GM21619 (cell line): ENCODE data around the gene KRT17.
"Not testable (repeated sequence)": the region's sequence is repeated elsewhere in the genome, so short reads cannot be mapped to it uniquely, and the experiment has no call there.

Experiments used
- ATAC-seq: cut with Tn5 transposase; IDR thresholded peaks from one replicate; pipeline ENCODE4 v1.9.1; 2021; ENCODE audit not compliant: unreplicated experiment

KRT17 gene

DNA sequence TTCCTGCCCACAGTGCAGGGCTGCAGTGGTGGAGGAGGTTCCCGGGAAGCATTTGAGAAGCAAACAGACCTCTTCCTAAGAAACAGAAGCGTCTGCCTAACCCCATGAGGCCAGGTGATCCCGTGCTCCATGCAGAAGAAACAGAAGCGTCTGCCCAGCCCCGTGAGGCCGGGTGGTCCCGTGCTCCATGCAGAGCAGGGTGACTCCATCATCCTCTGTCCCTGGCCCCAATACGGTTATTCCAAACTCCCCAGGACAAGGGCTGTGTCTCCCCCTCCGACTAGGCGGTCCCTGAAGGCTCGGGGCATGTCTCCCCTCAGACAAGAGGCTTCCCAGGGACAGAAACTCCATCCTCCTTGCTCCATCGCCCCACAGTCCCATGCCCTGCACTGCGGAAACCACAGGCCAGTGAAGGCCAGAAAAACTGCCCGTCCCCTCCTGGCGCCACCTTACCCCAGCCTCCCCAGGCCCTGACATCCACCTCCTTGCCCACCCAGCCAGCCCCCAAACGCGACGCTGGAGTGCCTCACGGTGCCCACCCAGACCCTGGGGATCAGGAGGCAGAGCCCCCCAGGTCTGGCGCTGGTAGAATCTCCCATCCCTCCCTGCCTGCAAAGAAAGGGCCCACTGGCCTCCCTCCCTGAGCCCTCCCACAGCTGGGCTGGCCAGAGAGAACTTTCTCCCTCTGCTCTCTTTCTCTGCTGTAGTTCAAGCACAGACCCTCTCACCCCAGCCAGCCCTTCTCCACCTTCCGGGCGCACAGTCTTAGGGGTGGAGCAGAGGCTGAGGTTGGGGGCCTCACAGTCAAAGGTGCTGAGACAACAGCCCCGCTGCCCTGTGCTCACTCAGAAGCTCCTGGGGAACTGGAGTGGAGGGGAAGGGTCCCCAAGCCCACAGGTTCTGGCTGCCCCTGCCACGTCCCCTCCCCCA, 30.6 kb upstream of the KRT17 start:
- no peak for ATAC-seq

DNA sequence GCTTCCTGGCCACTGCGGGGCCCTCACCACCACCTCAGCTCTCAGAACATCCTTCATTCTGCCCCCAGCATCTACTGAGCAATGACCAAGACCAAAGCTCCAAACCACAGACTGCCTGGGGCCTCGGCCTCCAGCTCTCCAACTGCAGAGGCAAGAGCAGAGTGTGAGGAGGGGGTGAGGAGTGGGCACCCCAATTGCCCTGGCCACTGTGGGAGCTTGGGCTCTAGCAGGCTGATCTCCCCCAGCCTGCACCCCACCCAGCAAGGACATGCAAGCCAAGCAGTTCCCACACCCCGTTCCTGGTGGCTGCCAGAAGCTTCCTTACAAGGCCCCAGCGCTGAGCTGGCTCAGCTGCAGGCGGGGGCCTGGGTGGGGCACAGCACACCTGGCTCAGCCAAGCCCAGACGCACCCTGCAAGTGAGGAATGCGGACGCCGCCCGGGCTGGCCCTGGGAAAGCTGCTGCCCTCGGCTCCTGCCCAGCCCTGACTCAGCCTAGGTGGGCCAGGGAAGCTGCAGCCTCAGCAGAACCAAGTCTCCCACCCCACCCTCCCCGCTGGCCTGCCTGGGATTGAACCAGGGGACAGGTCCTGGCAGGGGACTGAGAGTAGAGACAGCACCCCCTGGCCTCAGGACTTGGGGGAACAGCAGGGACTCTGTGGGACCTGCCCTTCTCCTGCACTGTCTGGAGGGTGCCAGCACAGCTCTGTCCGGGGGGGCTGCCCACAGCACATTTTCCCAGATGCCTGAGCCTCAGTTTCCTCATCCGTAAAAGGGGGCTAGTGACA, 29.7 kb upstream of the KRT17 start:
- no peak for ATAC-seq

DNA sequence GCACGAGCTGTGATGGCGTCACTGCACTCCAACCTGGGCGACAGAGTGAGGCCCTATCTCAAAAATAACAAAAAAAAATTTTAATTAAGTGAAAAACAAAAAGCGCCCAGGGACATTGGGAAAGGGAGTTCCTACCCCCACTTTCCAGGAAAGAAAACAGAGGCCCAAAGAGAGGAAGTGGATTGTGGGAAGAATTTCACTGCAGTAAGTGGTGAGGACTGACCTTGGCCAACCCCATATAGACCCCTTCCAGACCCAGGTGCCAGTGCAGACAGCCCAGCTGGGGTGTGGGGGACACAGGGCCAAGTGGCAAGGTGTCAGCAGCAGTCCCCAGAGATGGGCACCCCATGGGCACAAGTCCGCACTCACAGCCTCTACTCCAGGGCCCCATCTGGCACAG, 29.0 kb upstream of the KRT17 start:
- no peak for ATAC-seq

DNA sequence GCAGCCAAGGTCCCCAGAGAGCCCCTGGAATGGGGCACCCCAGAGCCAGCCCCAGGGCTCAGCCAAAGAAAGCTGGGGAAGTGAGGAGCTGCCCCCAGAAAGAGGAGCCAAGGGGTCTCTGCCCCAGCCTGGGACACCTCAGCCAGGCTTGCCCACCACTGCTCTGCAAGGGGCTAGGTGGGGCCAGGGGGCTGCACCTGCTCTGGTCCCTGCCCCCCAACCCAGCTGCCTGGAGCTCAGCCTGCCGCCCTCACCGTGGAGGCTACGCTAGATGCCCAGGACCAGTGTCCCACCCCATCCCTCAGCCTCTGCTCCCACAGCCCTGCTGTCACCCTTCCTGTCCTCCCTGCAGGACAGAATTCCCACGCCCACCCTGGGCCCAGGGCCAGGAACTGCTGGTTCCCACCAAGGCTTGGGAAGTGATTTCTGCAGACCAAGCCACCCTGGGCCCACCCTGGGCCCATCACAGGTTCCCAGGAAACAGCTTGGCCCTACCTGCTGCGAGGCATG, 28.1 kb upstream of the KRT17 start:
- ATAC-seq, result no peak

DNA sequence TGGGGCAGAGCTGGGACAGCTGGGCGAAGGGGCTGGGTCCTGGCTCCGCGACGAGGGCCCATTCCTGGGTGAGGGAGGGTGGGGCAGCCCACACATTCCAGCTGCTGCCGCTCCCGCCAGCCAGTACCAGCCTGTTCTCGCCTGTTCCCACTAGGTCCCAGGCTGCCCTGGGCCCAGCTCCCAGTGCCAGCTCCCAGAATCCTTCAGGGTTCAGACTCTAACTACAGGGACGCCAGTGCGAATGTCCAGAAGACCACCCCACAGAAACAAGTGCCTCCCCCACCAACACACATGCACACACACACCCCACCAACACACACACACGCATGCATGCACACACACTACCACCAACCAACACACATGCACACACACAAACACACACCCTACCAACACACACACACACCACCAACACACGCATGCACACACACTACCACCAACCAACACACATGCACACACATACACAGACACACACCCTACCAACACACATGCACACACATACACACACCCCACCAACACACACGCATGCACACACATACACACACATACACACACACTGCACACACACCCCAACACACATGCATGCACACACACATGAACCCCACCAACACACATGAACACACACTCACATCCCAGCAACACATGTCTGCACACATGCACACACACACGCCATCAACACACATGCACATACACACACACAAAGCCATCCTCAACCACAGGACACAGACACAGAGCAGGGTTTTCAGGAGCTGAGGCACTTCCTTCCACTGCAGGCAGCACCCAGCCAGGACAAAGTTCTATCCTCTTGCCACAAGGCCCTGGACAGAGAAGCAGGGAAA, 27.5 kb upstream of the KRT17 start:
- ATAC-seq, result no peak

GRCh38 chr17:41650794-41651624, 26.6 kb upstream of the KRT17 start:
- ATAC-seq, result no peak

DNA sequence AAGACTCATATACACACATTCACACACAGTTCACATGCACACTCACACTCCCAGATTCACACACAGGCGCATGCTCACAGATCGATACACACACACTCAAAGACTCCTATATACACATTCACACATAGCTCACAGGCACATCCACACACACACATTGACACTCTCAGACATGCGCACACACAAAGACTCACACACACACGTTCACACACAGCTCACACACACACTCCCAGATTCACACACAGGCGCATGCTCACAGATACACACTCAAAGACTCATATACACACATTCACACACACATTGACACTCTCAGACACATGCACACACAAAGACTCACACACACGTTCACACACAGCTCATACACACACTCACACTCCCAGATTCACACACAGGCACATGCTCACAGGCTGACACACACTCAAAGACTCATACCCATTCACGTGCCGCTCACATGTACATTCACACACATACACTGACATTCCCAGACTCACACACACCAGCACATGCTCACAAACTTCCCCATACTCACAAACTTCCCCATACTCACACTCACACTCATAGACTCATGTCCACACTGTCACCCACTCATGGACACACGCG, 25.6 kb upstream of the KRT17 start:
- no peak for ATAC-seq

GRCh38 chr17:41648411-41649195, 24.2 kb upstream of the KRT17 start:
- ATAC-seq, result no peak

GRCh38 chr17:41647940-41648410, 23.6 kb upstream of the KRT17 start:
- no peak for ATAC-seq

GRCh38 chr17:41647038-41647813, 22.9 kb upstream of the KRT17 start:
- no peak for ATAC-seq

DNA sequence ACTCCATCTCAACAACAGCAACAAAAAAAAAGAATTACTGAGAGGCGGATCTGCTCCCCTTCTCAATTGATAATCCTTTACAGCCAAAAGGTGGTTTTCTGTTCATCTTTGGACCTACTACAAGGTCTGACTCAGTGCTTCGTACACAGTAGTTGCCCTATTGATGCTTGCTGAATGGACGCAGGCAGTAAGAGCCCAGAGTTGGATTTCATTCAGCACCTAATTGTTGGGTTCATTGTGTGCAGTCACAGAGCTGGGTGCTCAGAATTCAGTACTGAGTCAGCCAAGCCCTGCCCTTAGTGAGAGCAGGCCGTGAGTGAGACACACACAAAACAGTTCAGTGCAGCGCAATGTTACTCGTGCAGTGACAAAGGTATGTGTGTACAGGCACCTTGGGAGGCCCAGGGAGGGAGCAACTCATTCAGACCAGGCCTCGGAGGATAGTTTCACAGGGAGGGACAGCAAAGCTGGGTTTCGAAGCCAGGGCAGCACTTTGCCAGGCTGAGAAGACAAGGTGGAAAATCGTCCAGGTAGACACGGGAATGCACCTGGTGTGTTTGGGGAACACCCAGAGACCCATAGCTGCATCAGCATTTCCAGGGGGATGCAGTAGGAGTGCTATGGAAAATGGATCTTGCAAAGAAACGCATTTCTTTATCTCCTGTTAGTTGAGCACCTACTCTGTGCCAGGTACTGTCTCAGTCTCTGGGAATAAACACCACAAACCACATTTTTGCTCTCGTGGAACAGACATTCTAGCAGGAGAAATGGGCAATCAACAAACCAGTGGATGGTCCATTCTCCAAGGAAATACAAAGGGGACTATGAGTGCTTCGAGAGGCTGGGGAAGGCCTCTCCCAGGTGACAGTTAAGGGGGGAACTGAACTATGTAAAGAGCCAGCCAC, 18.1 kb upstream of the KRT17 start:
- no peak for ATAC-seq

DNA sequence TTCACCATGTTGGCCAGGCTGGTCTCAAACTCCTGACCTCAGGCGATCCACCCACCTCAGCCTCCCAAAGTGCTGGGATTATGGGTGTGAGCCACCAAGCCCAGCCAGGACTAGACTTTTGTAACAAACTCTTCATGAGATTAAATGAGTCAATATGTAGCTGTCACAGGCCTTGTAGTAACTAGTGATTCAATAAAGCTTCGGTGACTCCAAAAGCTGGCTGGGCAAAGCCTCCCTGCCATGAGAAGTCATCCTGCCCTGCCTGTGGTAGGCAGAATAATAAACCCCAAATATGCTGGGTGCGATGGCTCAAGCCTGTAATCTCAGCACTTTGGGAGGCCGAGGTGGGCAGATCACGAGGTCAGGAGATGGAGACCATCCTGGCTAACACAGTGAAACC, 16.2 kb upstream of the KRT17 start:
- not testable (repeated sequence) for ATAC-seq

GRCh38 chr17:41639492-41640473, 15.4 kb upstream of the KRT17 start:
- ATAC-seq, result no peak

DNA sequence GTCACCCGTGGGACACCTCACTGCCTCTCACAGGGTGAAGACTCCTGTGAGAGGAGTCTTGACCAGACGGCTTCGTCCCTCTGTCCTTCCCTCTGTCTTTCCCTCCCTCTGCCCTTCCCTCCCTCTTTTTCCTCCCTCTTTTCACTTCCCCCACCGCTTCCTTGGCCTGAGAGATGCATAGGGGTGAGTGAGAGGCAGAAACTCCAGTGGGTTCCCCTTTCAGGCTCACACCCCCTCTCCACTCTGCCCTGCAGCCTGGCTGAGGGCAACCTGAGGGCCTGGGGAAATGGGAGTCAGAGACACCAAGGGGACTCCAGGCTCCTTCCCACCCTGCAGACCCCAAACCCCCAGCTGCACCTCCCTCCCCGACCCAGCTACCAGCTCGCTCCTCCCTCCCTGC, 14.6 kb upstream of the KRT17 start:
- no peak for ATAC-seq

- ATAC-seq, result no peak
Measured at GRCh38 chr17:41638194-41638593, 13.8 kb upstream of the KRT17 start.

- no peak for ATAC-seq
Measured at GRCh38 chr17:41636652-41637051, 12.3 kb upstream of the KRT17 start.
